ENCODE measurements around the gene HSD11B2. TPM values are rescaled to one million over a fixed set of nuclear protein-coding genes. Genes with fewer than 3 reads are reported as not detected.
A peak's percentile ranks its signal among the peaks of the same experiment; 100 is the strongest.

The HSD11B2 gene
- total RNA-seq, 1 donor from 2014 or later = 0.41 TPM

DNA sequence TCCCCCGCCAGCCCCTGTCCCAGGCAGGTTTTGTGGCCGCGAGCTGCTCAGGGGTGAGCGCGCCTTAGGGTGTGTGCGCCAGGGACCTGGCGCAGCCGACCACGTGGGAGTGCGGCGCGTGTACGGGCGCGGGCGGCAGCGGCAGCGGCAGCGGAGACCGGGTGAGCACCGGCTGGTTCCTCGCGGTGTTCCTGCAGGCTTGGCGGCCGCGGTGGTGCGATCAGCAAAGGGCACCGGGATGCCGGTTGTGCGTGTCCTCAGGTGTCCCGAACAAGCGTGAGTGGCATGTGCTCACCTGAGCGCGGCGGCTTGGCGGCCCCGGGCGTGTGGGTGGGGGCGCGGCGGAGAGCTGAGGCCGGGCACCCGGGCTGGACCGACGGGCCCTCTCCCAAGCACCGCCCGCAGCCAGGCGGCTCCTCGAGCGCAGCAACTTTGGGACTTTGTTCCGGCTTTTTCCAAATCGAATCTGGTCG lies 381 bp upstream of the HSD11B2 start:
- DNase-seq (ENCODE audit: low spot score in 2 of 2) = peak in 1 of 2 donors; percentile 47

GRCh38 chr16:67431775-67432505 lies 1.0 kb downstream of the HSD11B2 start:
- DNase-seq (ENCODE audit: low spot score in 2 of 2) (no peak), FAIRE-seq (no peak)

More for the DNA sequence above, 381 bp upstream of the HSD11B2 start:
- no peak for FAIRE-seq

DNA sequence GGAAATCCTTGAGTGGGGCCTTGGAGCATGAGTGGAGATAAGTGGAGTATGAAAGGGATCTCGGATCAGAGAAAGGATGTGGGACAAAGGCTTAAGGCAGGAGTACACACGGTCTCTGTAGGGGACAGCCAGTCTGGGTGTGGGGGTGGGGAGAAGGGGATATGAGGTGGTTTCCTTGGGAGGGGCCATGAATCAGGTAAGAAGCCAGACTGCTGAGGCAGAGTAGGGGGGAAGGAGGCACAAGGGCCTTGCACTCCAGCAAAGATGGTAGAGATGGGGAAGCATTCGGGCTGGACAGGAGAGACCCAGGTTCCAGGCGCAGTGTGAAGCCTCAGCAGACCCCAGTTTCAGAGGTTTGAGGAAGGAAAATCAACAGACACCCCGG lies 1.6 kb downstream of the HSD11B2 start:
- FAIRE-seq (no peak), DNase-seq (ENCODE audit: low spot score in 2 of 2) (no peak)

DNA sequence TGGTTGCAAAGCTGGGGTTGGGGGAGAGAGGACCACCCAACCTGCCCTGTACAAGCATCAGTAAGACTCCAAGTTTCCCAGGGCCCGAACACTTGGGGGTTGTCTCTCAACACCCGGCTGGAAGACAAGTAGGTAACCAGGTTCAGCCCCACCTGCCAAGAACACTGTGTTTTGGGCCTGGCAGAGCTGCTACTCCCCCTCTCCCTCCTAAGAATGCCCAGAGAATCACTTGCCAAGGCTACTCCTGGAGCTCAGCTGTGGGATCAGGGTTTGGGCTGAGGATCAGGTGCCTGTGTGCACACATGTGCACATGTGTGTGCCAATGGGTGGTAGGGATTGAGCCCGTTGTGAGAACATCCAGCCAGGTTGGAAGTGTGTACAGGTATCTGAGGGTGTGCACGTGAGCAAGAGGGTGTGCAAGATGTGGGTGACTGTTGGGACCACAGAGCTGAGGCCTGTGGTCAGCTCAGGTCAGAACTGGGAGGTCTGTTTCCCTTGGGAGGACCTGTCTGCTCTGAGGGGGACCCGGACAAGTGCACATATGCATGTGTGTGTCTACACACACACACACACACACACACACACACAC lies 2.3 kb downstream of the HSD11B2 start:
- FAIRE-seq (no peak), DNase-seq (ENCODE audit: low spot score in 2 of 2) (no peak)

DNA sequence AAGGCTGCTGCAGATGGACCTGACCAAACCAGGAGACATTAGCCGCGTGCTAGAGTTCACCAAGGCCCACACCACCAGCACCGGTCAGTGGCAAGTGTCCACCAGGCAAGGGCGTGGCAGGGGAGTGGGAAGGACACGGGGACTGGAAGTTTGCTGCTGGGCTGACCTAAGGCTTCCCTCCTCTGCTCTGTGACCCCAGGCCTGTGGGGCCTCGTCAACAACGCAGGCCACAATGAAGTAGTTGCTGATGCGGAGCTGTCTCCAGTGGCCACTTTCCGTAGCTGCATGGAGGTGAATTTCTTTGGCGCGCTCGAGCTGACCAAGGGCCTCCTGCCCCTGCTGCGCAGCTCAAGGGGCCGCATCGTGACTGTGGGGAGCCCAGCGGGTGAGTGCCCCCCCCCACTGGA lies 4.8 kb downstream of the HSD11B2 start:
- DNase-seq (ENCODE audit: low spot score in 2 of 2) (no peak), FAIRE-seq (no peak)

GRCh38 chr16:67436640-67437193 lies 5.8 kb downstream of the HSD11B2 start:
- DNase-seq (ENCODE audit: low spot score in 2 of 2) (no peak), FAIRE-seq (no peak)

GRCh38 chr16:67437513-67437912 lies 6.6 kb downstream of the HSD11B2 start:
- DNase-seq (ENCODE audit: low spot score in 2 of 2) (no peak), FAIRE-seq (no peak)

DNA sequence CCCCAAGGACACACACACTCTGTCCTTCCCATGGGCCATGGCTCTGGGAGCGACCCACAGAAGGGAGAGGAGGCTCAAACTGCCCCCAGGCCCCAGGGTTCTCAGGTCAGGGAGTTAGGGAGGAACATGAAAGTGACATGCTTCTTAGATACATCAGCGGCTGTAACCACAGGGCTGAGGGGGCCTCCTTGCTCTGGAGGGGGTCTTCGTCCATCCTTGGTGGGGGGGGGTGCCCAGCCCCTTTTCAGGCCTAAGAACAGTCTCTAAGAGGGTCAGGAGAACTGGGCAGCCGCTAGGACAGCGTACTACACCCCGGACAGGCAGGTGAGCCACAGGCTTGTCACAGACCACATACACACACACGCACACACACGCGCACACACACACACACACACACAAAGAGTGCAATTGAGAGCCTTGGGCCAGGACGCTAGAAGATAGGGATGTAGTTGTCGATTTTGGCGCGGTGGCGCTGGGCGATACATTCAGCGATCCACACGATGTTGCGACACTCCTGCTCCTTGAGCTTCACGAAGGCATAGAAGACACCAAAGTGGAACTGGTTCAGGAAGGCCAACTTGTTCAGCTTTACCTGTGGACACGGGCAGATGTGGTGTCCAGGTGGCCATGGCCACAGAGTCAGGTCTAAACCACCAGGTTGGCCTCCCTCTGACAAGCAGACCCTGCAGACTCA lies 7.3 kb downstream of the HSD11B2 start:
- FAIRE-seq = no peak
- no peak for DNase-seq (ENCODE audit: low spot score in 2 of 2)

DNA sequence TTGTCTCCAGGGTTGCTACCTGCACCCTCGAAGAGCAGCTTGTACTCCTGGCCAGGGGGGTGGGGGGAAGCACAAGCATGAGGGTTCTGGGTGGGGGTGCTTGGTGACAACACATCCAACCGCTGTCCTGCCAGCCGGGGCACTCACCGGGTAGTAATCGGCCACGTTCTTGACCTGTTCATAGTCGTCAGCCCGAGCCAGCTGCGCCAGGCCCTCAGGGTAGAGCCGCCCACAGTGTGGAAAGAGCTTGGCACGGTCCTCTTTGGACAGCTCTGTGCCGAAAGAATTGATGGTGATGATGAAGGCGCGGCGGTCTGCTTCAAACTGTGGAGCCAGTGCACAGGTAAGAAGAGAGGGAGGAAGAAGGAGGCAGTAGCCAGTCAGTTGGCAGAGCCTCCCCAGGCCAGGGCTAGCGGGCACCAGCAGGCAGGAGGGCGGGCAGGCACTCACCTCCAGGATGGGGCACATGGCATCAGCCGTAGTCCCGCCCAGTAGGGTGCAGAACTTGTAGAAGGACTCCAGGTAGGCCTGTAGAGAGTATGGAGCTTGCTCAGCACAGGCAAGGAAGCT lies 8.0 kb downstream of the HSD11B2 start:
- DNase-seq (ENCODE audit: low spot score in 2 of 2) = no peak

GRCh38 chr16:67441271-67441753 lies 10.4 kb downstream of the HSD11B2 start:
- peak in 1 of 2 donors; percentile 63 for DNase-seq (ENCODE audit: low spot score in 2 of 2)
- FAIRE-seq = no peak

More for the DNA sequence above, 8.0 kb downstream of the HSD11B2 start:
- FAIRE-seq = no peak

GRCh38 chr16:67441907-67442306 lies 11.0 kb downstream of the HSD11B2 start:
- DNase-seq (ENCODE audit: low spot score in 2 of 2) = no peak
- FAIRE-seq = no peak

DNA sequence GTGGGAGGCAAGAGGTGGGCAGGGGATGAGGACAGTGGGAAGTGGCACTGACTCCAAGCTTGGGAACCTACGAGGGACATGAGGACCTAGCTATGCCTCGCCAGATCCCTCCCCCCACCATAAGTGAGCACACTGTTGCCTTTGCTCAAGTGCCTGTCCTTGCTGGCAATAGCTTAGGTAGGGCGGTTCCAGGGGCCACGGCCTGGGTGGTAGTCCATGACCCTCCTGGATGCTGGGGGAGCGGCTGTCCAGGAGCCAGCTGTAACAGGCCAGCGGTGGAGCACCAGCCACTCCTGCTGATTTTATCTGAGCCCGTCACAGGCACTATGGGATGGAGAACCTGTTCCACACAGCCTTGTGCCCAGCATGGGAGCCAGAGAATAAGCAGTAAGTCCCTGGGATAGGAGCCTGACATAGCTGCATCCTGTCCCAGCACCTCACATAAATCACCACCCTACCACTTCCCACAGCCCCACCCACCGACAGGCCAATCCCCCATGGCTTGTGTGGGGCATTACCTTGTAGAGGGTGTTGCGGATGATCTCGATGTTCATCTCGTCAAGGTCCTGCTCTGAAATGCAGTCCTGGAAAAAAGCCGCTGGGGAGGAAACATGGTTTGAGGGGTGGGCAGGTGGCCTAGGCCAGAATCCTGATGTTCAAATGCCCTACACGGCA lies 11.8 kb downstream of the HSD11B2 start:
- FAIRE-seq (no peak), DNase-seq (ENCODE audit: low spot score in 2 of 2) (no peak)

- no peak for FAIRE-seq
Observed at GRCh38 chr16:67443265-67443664, 12.3 kb downstream of the HSD11B2 start.

DNA sequence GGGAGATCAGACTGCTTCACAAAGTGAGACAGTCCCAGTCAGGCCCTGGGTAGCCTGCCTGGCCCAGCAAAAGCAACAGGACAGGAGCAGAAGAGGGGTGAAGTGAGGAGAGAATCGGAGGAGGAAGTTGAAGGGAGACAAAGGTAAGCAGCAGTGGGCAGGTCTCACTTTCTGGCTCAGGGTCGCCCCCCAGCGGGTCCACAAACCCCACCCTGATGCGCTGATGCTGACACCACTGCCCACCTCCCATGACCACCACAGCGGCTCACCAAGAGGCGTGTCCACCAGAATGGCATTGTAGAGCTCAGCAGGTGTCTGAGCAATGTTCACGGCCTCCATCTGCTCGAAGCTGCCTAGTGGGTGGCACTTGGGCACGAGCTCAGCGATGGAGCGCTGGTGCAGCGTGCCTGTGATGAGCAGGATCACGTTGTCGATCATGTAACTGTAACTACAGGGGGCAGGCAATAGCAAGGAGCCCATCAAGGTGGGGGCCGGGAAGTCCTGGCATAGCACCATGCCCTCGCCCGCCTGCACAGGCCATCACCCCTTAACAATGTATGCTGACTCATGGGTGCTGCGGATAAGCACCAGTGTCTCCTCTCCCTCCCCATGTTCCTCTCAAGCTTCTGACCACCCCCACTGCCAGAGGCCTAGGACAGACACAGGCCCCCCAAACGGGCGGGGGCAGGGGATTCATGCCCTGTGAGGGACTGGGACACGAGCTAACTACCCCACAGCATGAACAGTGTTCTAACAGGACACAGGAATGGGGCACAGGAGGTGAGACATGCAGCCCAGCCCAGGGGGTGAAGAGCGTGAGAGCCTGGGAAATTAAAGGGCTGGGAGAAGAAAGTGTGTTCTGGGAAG lies 13.6 kb downstream of the HSD11B2 start:
- FAIRE-seq = no peak
- DNase-seq (ENCODE audit: low spot score in 2 of 2) = no peak

More at GRCh38 chr16:67443265-67443664, 12.3 kb downstream of the HSD11B2 start:
- DNase-seq (ENCODE audit: low spot score in 2 of 2) = no peak

DNA sequence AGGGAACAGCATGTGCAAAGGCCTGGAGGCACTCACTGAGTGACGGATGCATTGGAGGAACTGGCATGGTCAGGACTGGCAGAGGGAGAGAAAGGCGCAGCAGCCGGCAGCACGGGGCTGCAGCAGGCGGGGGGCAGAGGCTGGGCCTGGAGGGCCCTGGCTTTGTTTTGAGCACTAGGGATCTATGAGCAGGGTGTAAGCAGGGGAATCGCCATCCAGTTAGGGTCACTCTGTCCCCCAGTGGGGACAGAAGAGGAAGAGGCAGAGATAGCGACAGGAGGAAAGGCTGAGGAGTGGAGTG lies 14.2 kb downstream of the HSD11B2 start:
- no peak for FAIRE-seq
- no peak for DNase-seq (ENCODE audit: low spot score in 2 of 2)

DNA sequence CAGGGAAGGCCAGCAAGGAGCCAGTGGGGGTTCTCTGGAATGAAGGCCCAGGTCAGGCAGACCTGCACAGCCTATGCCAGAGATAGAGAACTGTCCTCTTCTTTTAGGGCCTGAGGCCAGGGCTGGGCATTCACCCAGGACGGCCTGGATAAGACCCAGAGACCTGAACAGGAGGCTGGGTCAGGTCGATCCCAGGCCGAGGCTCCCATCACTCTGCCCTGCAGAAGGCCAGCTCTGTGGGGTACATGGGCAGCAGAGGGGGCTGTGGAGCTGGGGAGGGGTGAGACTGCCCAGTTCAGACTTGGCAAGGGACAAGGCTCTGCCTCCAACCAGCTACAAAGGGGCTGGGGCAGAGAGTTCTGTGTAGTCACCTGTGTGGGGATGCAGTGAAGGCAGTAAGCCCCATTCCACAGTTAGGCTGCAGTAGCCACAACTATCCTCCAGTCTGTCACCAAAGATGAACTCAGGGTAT lies 14.6 kb downstream of the HSD11B2 start:
- FAIRE-seq (no peak), DNase-seq (ENCODE audit: low spot score in 2 of 2) (no peak)

DNA sequence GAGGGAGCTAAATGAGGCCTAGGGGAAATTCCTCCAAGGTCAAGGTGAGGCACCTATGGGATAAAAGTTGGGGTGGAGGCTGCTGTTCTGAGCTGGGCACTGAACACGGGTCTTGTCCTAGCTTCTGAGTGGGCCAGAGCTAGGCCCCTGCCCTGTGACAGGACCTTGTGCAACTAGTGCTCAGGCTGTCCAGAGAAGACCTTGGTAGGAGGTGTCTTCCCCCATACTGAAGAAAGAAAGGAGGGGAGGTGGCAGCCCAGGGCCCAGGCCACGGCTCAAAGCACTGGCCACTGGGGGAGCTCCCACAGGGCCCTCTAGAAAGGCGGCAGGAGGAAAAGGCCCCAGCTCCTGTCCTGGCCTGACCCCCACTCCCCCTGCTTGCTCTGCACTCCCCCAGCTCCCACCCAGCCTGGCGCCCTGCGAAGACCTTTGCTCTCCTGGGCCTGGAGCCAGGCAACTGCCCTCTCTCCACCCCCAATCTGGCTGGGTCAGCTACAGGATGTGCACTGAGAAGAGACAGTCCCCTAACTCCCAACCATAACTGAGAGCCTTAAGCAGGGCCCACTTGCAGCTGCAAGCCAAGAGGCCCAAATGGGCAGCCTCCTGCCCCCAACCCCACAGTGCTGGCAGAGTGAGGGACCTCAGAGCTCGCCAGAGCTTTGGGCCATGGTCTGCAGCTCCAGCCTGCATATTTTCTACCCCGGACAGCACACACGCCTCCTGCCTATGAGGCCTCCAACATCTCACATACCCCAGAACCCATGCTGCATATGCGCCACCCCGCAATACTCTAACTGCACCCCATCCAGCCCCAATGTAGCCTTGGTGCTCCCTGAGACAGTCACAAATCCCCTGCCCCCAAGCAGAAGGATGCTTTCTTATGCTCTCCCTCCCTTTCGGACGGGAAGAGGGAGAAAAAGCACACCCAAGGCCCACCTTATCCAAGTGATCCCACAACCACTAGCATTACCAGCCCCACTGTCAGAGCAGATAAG lies 15.3 kb downstream of the HSD11B2 start:
- FAIRE-seq (no peak), DNase-seq (ENCODE audit: low spot score in 2 of 2) (no peak)

DNA sequence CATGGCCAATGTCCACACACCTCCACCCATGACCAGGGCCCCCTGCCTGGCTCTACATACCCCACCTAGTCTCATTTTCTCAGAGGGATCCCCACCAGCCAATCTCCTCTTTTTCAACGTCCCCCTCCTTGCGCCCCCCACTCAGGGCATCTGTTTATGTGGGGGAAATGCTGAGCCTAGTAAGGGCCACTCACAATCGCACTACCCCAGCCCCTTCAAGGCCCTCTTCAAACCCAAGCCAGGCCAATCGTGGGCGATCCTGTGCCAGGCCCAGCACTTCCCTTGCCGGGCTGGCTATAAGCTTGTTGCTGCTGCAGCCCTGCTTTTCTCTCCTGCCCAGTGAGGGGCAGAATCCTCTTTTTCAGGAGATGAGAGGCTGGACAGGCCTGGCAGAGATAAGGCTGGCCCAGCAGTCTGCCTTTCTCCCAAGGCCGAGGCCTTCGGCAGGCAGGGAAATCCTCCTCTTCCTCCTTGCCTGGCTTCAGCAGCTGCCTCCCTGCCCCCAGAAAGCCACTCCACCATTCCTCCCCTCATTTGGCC lies 16.1 kb downstream of the HSD11B2 start:
- no peak for DNase-seq (ENCODE audit: low spot score in 2 of 2)
- FAIRE-seq = no peak

Data from frontal cortex (tissue), 4 donors.